CD14-positive monocyte (primary cell): ENCODE results near the gene PPP2R3A. TPM values are rescaled to one million over a fixed set of nuclear protein-coding genes. Genes with fewer than 3 reads are reported as not detected.
"Not testable (repeated sequence)": the region's sequence is repeated elsewhere in the genome, so short reads cannot be mapped to it uniquely, and the experiment has no call there.

Experiments used
- DNase-seq, 3 donors: peaks; one replicate each; pipeline ENCODE4 v3.0.0-alpha.2; 2011 to 2022
- H2AFZ ChIP-seq: 2 replicates; pipeline ENCODE4 v1.6.0; 2012; ENCODE audit warnings: mild to moderate bottlenecking, low read depth, low read length, inconsistent platforms; ENCODE audit not compliant: insufficient read depth, poor library complexity, severe bottlenecking
- H3K27ac ChIP-seq, 2 donors: 1 replicate in 1 of 2; 2 replicates in 1 of 2; pipeline ENCODE4 v1.5.1; 2012 to 2013; ENCODE audit warnings: low read length in 2 of 2, control low read depth in 1 of 2, inconsistent platforms in 1 of 2, low read depth in 1 of 2, mild to moderate bottlenecking in 1 of 2
- H3K27me3 ChIP-seq, 2 donors: one replicate each; pipeline versions ENCODE4 v1.6.0 to v1.6.1; 2011 to 2013; ENCODE audit warnings: low read length in 2 of 2; ENCODE audit not compliant: control insufficient read depth in 2 of 2, insufficient read depth in 2 of 2
- H3K36me3 ChIP-seq, 2 donors: replicated peaks in 1 of 2; 1 replicate in 1 of 2; 2 replicates in 1 of 2; pipeline versions ENCODE4 v1.5.1 to v1.6.1; 2012 to 2013; ENCODE audit warnings: low read length in 2 of 2, control low read depth in 1 of 2, inconsistent platforms in 1 of 2, mild to moderate bottlenecking in 1 of 2; ENCODE audit not compliant: insufficient read depth in 2 of 2, control insufficient read depth in 1 of 2
- H3K4me1 ChIP-seq, 2 donors: 1 replicate in 1 of 2; 2 replicates in 1 of 2; pipeline versions ENCODE4 v1.5.1 to v1.6.1; 2012 to 2013; ENCODE audit warnings: low read length in 2 of 2, control low read depth in 1 of 2, inconsistent platforms in 1 of 2, mild to moderate bottlenecking in 1 of 2, moderate library complexity in 1 of 2; ENCODE audit not compliant: insufficient read depth in 2 of 2, control insufficient read depth in 1 of 2
- H3K4me2 ChIP-seq: replicated peaks from 2 replicates; pipeline ENCODE3; 2012; ENCODE audit warnings: low read length, moderate library complexity, mild to moderate bottlenecking; ENCODE audit not compliant: poor library complexity, severe bottlenecking; ENCODE audit errors: extremely low read depth
- H3K4me3 ChIP-seq, 3 experiments: fragments of 200-600 bp in 1 of 3; sonication (generic) in 1 of 3; replicated peaks in 1 of 3; 1 replicate in 2 of 3; 2 replicates in 1 of 3; pipeline ENCODE4 v1.5.1; 2011 to 2013; ENCODE audit warnings: low read length in 3 of 3, mild to moderate bottlenecking in 3 of 3, control low read depth in 2 of 3, low read depth in 2 of 3, inconsistent platforms in 1 of 3, moderate library complexity in 1 of 3
- H3K79me2 ChIP-seq: 2 replicates; pipeline ENCODE4 v1.6.0; 2012; ENCODE audit warnings: mild to moderate bottlenecking, control low read depth, inconsistent platforms, low read length, moderate library complexity; ENCODE audit not compliant: insufficient read depth
- H3K9ac ChIP-seq: 2 replicates; pipeline ENCODE4 v1.6.0; 2017; ENCODE audit warnings: low read length, mild to moderate bottlenecking; ENCODE audit not compliant: insufficient read depth, poor library complexity, severe bottlenecking
- H3K9me3 ChIP-seq, 2 donors: replicated peaks in 1 of 2; 1 replicate in 1 of 2; 2 replicates in 1 of 2; pipeline versions ENCODE4 v1.5.1 to v1.6.1; 2012 to 2013; ENCODE audit warnings: low read length in 2 of 2, control low read depth in 1 of 2; ENCODE audit not compliant: control insufficient read depth in 1 of 2, insufficient read depth in 1 of 2
- H4K20me1 ChIP-seq: 2 replicates; pipeline ENCODE4 v1.6.0; 2012; ENCODE audit warnings: mild to moderate bottlenecking, low read length, control low read depth, moderate library complexity; ENCODE audit not compliant: insufficient read depth
- H3K27ac Mint-ChIP-seq, 7 donors: one replicate each; pipeline ENCODE4 v1.8.0; 2020; ENCODE audit warnings: mild to moderate bottlenecking in 7 of 7, mixed read lengths in 7 of 7, moderate library complexity in 6 of 7, inconsistent platforms in 2 of 7
- H3K27me3 Mint-ChIP-seq, 3 donors: one replicate each; pipeline ENCODE4 v1.8.0; 2021 to 2022; ENCODE audit warnings: low read depth in 3 of 3, mild to moderate bottlenecking in 3 of 3, mixed read lengths in 3 of 3, moderate library complexity in 3 of 3, inconsistent platforms in 1 of 3
- H3K36me3 Mint-ChIP-seq, 2 donors: one replicate each; pipeline ENCODE4 v1.8.0; 2020; ENCODE audit warnings: mixed read lengths in 2 of 2, inconsistent platforms in 1 of 2, mild to moderate bottlenecking in 1 of 2
- H3K4me1 Mint-ChIP-seq: one replicate; pipeline ENCODE4 v1.8.0; 2020; ENCODE audit warnings: mild to moderate bottlenecking, mixed read lengths
- H3K4me3 Mint-ChIP-seq, 2 donors: one replicate each; pipeline ENCODE4 v1.8.0; 2020; ENCODE audit warnings: mild to moderate bottlenecking in 2 of 2, mixed read lengths in 2 of 2, moderate library complexity in 1 of 2
- H3K9me3 Mint-ChIP-seq, 7 donors: one replicate each; pipeline ENCODE4 v1.8.0; 2020 to 2022; ENCODE audit warnings: mixed read lengths in 7 of 7, mild to moderate bottlenecking in 6 of 7, moderate library complexity in 6 of 7, inconsistent platforms in 2 of 7
- WGBS: methylation state at CpG from one replicate; pipeline ENCODE4 v1.1.5; 2013; ENCODE audit warnings: missing lambda C conversion rate; ENCODE audit not compliant: insufficient coverage; 5-methylcytosine and 5-hydroxymethylcytosine counted together
- intact Hi-C, 2 donors: fragments of 100-400 bp; cut with micrococcal nuclease; formaldehyde crosslinking; loops; one replicate each; pipeline versions ENCODE4 v1.15.0 to v1.15.1; 2023
- polyA plus RNA-seq, 3 donors: library from polyadenylated mRNA; depleted of rRNA in 1 of 3; unstranded in 2 of 3; stranded (reverse) in 1 of 3; fragments of 300-500 nt in 2 of 3; fragments of >200 nt in 1 of 3; fragmentation: Illumina TruSeq in 2 of 3; gene quantifications; 1 replicate in 2 of 3; 2 replicates in 1 of 3; pipeline ENCODE4 v1.2.3, GENCODE V29; 2012 to 2021
- TF ChIP-seq, protein P1 (sequence below): fragments of 200-600 bp; IDR thresholded peaks from one replicate; pipeline ENCODE4 v1.8.0; 2022; ENCODE audit warnings: antibody characterized with exemption, mild to moderate bottlenecking

Gene PPP2R3A
- polyA plus RNA-seq, 3 donors: 0.09 to 0.15 (median 0.10) TPM

- WGBS: 100% methylated on average over 2 of the region's 2 CpGs
- peaks cover 4 to 22% (median 10%) of the 10 kb centered on the region in 7 donors for H3K9me3 Mint-ChIP-seq
- intact Hi-C loops: no loop called here
- no peak overlapping the region for H3K27ac ChIP-seq
- no peak for DNase-seq
- H3K27ac Mint-ChIP-seq: no peak overlapping the region
- H3K27me3 ChIP-seq: no peaks in the 10 kb centered on the region
- no peak overlapping the region for H3K9ac ChIP-seq
- H3K4me1 Mint-ChIP-seq: no peaks in the 10 kb centered on the region
- H3K9me3 ChIP-seq: no peaks in the 10 kb centered on the region
- H3K36me3 ChIP-seq: no peaks in the 10 kb centered on the region
- H3K27me3 Mint-ChIP-seq: no peaks in the 10 kb centered on the region
- H3K4me3 ChIP-seq: no peak overlapping the region
- H2AFZ ChIP-seq: no peak overlapping the region
- no peak overlapping the region for H3K4me2 ChIP-seq
- H4K20me1 ChIP-seq: no peaks in the 10 kb centered on the region
- TF ChIP-seq, protein P1, sequence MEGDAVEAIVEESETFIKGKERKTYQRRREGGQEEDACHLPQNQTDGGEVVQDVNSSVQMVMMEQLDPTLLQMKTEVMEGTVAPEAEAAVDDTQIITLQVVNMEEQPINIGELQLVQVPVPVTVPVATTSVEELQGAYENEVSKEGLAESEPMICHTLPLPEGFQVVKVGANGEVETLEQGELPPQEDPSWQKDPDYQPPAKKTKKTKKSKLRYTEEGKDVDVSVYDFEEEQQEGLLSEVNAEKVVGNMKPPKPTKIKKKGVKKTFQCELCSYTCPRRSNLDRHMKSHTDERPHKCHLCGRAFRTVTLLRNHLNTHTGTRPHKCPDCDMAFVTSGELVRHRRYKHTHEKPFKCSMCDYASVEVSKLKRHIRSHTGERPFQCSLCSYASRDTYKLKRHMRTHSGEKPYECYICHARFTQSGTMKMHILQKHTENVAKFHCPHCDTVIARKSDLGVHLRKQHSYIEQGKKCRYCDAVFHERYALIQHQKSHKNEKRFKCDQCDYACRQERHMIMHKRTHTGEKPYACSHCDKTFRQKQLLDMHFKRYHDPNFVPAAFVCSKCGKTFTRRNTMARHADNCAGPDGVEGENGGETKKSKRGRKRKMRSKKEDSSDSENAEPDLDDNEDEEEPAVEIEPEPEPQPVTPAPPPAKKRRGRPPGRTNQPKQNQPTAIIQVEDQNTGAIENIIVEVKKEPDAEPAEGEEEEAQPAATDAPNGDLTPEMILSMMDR: no peak
- H3K36me3 Mint-ChIP-seq: no peaks in the 10 kb centered on the region
- no peaks in the 10 kb centered on the region for H3K79me2 ChIP-seq
- no peaks in the 10 kb centered on the region for H3K4me1 ChIP-seq
- no peak overlapping the region for H3K4me3 Mint-ChIP-seq
These were observed 148.9 kb downstream of the PPP2R3A start for GRCh38 chr3:136114421-136114820.

DNA sequence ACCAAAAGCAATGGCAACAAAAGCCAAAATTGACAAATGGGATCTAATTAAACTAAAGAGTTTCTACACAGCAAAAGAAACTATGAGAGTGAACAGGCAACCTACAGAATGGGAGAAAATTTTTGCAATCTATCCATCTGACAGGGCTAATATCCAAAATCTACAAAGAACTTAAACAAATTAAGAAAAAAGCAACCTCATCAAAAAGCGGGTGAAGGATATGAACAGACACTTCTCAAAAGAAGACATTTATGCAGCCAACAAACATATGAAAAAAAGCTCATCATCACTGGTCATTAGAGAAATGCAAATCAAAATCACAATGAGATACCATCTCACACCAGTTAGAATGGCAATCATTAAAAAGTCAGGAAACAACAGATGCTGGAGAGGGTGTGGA is 153.8 kb downstream of the PPP2R3A start:
- H3K9ac ChIP-seq, H3K36me3 Mint-ChIP-seq, H3K4me1 Mint-ChIP-seq, H2AFZ ChIP-seq, H3K4me2 ChIP-seq, H3K4me3 ChIP-seq, H3K79me2 ChIP-seq, H3K9me3 ChIP-seq, DNase-seq, intact Hi-C loops, H3K27me3 Mint-ChIP-seq, H3K36me3 ChIP-seq, H3K27ac Mint-ChIP-seq, H3K27ac ChIP-seq, H3K4me3 Mint-ChIP-seq, H3K4me1 ChIP-seq, H3K27me3 ChIP-seq, H4K20me1 ChIP-seq: not testable (repeated sequence)
- WGBS: no CpG with 5 or more reads among the region's 1 CpG
- peaks cover 4 to 24% (median 10%) of the 10 kb centered on the region in 7 donors for H3K9me3 Mint-ChIP-seq

DNA sequence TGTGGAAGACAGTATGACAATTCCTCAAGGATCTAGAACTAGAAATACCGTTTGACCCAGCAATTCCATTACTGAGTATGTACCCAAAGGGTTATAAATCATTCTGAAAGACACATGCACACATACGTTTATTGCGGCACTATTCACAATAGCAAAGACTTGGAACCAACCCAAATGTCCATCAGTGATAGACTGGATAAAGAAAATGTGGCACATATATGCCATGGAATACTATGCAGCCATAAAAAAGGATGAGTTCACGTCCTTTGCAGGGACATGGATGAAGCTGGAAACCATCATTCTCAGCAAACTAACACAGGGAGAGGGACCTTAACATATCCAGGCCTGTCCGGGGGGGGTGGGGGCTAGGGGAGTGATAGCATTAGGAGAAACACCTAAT is 154.3 kb downstream of the PPP2R3A start:
- H3K4me2 ChIP-seq, H3K9ac ChIP-seq, H4K20me1 ChIP-seq, H3K27me3 Mint-ChIP-seq, H3K27ac ChIP-seq, H3K4me1 Mint-ChIP-seq, H3K36me3 Mint-ChIP-seq, H3K4me3 Mint-ChIP-seq, H3K36me3 ChIP-seq, intact Hi-C loops, H3K4me1 ChIP-seq, H2AFZ ChIP-seq, H3K4me3 ChIP-seq, DNase-seq, H3K9me3 ChIP-seq, H3K27me3 ChIP-seq, H3K79me2 ChIP-seq, H3K27ac Mint-ChIP-seq: not testable (repeated sequence)
- peaks cover 4 to 19% (median 10%) of the 10 kb centered on the region in 7 donors for H3K9me3 Mint-ChIP-seq
- no CpG with 5 or more reads among the region's 5 CpGs for WGBS
